NCI-H2107 (cell line): ENCODE results near the gene SPATA12.
A peak's percentile ranks its signal among the peaks of the same experiment; 100 is the strongest.

Experiments used
- DNase-seq: peaks from one replicate; lab custom pipeline; 2025; lab: John Stamatoyannopoulos, UW

Gene SPATA12

DNA sequence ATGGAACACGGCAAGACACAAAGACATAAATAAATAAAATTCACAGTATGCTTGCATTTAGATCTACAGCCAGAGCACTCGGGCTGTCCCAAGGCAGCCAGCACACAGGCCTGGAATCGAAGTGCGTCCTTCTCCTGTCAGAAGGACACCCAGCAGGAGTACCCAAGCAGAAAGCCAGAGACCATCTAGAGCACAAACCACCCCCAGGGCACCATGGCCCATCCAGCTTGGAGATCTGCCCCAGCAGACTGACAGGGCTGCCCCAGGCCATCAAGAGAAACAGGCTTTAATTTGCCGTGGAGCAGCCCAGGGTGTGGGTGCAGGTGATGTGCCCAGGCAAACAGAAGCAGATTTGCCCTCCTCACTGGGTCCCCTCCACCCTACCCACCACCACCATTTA is 7.8 kb upstream of the SPATA12 start:
- DNase-seq = no peak

DNA sequence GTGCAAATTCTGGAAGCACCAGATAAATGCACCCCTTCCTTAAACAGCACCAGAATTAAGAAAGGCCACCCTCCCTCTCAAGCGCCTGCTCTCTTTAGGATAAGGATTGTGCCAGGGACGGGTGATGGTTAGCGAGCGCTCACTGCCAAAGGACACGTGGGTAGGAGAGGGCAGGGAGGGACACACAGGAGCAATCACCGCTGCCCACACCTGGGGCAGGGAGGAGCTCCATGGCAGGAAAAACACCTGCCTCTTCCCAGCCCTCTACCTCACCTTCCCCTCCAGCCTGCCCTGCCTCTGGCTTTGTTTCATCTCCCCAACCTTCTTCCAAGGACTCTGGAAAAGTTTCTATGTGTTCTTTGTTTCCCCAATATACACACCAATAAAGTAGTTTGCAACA is 7.3 kb upstream of the SPATA12 start:
- DNase-seq = no peak

DNA sequence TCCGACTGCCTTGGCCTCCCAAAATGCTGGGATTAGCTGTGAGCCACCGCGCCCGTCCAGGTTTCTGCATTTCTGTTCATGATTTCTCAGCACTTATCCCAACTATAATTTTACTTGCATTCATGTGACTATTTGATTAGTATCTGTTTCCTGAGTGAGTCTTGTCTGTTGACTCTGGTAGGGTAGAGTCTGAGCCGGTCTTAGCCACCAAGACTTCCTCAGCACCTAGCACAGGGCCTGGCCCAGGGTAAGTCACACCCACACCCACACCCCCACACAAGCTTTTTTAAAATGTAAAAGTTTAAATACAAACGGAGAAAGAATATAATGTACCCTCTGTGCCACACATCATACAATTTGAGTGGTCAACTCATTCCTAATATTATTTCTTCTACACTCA is 3.1 kb upstream of the SPATA12 start:
- DNase-seq = no peak

DNA sequence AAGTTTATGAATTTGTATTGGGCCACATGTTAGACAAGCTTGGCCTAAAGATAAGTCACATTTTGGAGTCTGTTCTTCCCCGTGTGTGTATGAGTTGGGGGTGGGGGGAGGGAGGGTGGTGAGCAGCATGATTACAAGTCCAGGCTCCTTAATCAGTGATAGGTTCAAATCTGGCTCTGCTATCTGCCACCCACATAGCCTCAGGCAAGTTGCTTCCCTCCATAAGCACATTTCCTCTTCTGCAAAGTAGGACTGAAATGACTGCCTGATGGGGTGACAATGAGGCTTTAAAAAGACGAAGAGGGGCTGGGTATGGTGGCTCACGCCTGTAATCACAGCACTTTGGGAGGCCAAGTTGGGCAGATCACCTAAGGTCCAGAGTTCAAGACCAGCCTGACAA is 1.1 kb upstream of the SPATA12 start:
- no peak for DNase-seq

DNA sequence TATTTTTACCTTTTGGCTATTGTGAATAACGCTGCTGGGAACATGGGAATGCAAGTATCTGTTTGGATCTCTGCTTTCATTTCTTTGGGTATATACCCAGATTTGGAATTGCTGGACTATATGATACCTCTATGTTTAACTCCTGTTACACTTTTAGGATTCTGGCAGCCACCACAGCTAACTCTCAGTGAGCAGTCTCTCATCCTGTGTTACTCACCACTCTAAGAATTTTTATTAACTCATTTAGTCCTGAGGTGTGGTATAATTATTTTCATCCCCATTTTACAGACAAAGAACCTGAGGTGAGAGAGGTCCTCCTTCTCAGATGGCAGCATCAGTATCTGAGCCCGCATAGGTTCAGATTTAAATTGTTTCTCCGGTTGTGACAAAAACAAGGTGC is 1.1 kb downstream of the SPATA12 start:
- no peak for DNase-seq

DNA sequence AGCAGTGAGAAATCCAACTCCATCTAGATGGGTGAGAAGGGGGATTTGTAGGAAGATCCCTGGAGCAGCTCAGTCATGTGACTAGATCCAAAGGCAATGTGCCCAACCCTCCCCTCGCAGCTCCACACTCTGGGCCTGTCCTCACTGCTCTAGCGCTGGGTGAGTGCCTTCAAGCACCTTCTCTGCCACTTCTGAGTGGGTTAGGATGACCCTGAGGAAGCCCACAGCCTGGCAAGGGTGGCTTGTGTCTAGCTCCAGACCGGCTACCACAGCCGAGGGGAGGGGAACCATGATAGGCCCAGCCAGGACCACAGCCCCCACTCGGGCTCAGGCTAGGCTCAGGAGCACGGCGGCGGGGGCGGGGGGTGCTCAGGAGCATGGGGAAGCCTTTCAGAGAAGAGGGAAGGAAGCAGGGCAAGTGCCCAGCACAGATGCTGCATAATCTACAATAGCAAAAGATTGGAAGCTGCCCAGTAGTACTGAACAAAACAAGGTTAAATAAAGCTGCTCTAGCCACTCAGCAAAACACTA is 1.7 kb downstream of the SPATA12 start:
- DNase-seq = no peak

DNA sequence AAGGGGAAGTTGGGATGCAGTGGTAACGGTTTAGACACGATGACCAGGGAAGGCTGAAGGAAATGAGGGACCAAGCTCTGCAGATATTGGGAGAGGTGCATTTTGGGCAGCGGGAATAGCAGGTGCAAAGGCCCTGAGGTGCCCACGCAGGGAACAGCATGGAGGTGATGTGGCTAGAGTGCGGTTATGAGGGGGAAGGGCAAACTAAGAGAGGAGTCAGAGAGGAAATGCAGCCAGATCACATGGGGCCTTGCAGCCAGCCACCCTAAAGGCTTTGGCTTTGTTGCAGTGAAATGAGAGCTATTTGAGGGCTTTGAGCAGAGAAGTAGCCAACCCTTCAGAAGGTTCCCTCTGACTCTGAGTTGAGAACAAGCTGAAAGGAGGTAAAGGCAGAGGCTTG is 2.6 kb downstream of the SPATA12 start:
- DNase-seq = no peak

DNA sequence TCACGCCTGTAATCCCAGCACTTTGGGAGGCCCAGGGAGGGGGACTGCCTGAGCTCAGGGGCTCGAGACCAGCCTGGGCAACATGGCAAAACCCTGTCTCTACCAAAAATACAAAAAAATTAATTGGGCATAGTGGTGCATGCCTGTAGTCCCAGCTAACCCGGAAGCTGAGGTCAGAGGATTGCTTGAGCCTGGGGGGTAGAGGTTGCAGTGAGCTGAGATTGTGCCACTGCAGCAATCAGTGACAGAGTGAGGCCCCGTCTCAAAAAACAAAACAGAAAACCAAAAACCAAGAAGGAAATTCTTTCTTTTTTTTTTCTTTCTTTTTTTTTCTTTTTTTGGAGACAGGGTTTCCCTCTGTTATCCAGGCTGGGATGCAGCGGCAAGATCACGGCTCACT is 3.5 kb downstream of the SPATA12 start:
- DNase-seq = no peak

DNA sequence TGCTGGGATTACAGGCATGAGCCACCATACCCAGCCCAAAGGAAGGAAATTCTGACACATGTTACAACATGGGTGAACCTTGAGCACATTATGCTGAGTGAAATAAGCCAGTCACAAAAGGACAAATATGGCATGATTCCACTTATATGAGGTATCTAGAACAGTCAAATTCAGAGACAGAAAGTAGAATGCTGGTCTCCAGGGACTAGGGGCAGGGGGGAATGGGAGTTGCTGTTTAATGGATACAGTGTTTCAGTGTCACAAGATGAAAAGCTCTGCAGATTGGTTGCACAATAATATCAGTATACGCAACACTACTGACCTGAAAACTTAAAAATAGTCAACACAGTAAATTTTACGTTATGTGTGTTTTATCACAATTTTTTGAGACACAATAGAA is 4.1 kb downstream of the SPATA12 start:
- no peak for DNase-seq

DNA sequence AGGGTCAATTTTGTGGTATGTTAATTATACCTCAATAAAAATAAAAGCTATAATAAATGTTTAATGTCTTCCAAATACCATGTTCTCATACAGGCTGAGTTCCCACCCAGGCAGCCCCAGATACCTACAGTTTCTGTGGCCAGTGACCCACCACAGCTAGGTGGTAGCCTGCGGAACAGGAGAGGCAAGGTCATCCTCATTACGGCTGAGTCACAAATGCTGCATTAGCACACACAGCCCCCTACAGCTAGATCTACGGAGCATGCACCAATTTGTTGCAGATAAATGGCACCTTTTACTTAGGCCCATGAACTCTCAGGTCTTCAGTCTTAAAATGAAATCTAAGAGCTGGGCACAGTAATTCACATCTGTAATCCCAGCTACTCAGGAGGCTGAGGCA is 5.1 kb downstream of the SPATA12 start:
- no peak for DNase-seq

DNA sequence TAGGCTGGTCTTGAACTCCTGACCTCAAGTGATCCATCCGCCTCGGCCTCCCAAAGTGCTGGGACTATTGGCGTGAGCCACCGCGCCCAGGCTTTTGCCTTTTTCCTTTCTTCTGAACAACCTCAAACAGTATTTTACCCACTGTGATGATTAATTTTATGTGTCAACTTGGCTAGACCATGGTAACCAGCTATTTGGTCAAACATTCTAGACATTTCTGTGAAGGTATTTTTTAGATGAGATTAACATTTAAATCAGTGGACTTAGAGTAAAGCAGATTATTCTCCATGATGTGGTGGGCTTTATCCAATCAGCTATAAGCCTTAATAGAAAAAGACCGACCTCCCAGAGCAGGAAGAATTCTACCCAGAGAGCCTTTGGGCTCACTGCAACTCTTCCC is 6.0 kb downstream of the SPATA12 start:
- no peak for DNase-seq

DNA sequence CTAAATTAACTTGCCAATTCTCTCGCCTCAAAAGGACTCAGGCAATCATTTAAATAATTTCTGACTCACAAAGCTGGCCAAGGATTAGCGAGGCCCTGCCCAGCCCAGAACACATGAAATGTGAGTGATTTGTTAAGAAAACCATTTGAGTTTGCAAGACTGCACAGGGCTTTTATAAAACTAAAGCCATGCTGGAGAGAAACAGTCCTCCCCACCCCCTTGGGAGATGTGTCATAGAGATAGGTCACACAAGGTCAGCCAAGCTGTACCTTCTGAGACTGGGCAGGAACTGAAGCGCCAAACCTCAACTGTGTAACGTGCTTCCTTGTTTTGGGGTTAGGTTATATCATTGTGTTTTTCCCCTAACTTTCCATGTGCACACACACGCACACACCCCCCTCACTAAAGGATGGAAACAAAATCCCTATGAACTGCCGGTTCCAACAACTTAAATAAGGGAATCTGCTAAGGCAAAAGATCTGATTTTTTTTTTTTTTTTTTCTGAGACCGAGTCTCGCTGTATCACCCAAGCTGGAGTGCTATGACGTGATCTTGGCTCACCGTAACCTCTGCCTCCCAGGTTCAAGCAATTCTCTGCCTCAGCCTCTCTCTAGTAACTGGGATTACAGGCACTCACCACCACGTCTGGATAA is 8.1 kb downstream of the SPATA12 start:
- no peak for DNase-seq

DNA sequence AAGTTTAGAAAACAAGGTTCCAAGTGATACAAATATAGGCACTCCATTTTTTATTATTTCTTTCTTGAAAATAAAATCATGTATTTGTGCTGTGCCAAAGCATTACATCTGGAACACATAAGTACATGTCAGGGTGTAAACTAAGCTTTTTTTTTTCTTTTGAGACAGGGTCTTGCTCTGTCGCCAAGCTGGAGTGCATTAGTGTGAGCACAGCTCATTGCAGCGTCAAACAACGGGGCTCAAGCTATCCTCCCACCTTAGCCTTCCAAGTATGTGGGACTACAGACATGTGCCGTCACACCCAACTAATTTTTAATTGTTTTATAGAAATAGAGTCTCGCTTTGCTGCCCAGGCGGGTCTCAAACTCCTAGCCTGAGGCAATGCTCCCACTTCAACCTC is 9.0 kb downstream of the SPATA12 start:
- DNase-seq = no peak

DNA sequence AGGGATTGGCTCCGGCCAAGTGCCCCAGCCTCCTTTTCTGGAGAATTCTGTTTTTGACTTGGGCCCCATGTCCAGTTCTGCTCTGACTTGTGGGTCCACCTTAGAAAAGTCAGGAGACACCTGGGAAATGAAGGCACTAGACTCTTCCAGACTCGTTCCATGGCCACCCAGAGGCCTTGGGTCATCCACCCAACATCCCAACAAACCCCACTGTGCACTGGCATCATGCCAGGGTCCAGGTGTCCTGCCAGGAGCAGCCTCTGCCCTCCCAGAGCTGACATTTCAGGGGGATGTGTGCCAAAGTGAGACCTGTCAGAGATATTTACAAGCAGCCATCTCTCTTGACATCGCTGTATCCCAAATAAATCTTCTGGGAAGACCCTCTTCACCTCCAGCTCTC is 13.2 kb downstream of the SPATA12 start:
- no peak for DNase-seq

DNA sequence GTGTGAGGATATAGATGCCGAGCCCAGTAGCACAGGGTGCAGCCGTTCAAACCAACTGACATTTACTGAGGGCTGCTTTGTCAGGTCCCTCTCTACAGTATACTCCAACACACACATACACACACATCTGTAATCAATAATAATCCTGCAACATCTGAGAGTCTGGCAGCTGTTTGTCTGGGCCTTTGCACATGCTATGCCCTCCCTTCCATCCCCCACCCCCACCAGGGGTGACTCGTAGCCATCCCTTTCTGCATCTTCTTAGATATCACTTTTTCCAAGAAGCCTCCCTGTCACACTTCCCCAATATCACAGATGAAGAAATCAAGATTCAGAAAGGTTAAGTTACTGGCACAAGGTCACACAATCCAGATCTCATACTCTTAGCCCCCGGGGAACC is 13.7 kb downstream of the SPATA12 start:
- DNase-seq = no peak

DNA sequence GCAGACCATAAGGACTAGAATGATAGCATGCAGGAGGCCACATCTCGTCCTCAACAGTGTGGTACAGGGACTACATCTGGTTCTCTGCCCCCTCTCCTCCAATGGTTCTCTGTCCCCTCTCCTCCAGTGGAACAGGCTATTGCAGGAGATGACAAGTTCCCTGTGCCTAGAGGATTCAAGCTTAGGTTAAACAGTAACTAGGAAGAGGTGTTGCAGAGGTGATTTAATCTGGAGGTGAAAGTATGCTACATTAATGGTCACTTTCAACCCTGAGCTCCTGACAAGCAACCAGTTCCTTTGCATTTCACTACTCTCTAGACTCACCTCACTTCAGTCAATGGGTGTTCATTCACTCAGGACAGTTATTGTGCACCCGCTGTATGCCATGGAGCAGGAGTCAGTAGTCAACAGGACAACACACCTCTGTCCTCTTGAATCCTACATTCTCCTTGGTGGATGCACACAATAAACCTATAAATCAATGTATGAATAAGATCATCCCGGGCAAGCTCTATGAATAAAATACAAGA is 16.0 kb downstream of the SPATA12 start:
- no peak for DNase-seq

DNA sequence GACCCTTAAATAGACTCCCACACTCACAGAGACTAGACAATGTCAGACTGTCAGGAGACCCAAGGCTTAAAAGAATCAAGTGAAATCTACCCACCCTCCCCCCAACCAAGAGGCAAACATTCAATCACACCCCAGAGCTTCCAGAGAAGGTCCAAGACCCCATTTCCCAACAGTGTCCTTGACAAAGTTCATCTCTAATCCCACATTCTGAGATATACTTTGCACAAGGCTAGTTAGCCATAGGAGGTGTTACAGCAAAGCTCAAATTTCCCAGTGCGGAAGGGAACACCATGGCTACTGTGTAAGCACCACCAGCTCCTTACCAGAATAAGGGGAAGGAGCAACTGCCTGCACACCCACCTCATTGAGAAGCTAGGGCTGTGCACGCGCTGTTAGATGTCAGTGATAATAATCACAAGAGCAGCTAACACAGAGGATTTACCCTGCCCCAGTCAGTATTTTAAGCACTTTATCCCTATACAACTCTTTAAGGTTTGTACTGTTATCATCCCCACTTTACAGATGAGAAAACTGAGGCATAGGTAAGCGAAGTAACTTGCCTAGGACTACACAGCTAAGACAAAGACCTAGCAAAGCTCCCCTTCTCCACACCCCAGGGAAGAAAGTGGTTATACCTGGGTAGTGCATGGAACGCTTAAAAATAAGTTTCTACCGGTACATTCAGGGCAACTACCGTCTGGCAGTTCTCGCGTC is 17.3 kb downstream of the SPATA12 start:
- DNase-seq = no peak

DNA sequence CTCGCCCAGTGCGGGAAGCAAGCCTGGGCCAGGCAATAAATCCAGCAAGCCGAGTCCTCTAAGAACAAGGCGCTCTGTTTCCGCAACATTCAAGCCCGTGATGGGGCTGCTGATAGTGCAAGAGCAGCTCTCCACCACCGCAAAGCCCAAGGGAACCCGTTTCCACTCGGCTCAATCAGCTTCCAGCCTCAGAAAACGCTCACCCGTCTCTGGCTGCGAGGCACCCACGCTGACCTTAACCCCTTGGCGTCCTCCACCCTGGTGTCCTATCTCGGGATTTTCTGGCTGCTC is 17.8 kb downstream of the SPATA12 start:
- DNase-seq = peak; percentile 50

DNA sequence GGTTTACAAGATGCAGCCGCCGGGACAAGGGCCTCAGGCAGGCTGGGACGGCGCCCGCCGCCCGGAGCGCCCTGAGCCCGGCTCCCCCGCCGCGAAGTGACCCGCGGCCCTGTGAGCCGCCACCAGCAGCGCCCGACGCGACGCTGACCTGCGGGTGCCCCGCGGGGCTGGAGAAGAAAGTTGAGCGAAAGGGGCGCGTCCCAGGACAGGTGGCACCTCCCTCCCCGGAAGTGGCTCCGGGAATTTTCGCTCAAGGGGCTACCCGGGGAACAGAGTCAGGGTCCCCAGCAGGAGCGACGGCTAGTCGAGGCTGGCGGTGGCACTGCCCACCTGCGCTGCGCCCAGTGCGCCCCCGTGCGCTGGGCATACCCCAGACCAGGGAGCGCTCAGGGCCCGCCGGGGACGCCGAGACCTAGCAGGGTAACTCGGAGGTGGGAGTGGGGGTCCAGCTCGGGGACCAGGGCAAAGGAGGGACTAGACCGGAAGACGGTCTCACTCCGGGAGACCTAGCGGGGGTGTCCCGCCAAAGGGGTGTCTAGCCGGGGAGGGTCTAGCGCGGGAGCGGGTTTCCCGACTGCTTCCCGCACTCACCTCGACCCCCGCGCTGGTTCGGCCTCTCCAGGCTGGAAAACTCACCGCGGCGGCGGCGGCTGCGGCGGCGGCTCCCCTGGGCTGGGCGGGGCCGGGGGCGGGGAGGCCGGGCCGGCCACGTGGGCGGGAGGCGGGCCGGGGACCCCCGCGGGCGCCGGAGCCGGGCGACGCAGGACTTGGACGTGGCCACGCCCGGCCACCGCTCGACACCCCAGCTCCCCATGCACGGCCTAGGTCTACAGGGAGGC is 18.4 kb downstream of the SPATA12 start:
- DNase-seq = no peak

DNA sequence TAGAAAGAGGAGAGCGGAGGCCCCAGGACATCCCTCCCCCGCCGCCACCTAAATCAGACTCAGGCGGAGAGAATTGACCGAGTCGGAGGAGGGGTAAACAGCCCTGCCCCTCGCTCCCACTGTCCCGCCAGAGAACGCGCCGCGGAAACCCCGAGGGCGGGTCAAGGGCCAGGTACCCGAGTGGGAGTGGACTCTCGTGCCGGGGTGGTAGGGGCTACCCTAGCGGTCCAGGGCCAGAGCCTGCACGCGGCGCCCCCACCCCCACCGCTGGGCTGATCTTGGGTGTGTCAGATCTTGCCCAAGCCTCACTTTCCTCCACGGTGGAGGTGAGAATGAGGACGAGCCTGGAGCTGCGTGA is 19.0 kb downstream of the SPATA12 start:
- DNase-seq = no peak

DNA sequence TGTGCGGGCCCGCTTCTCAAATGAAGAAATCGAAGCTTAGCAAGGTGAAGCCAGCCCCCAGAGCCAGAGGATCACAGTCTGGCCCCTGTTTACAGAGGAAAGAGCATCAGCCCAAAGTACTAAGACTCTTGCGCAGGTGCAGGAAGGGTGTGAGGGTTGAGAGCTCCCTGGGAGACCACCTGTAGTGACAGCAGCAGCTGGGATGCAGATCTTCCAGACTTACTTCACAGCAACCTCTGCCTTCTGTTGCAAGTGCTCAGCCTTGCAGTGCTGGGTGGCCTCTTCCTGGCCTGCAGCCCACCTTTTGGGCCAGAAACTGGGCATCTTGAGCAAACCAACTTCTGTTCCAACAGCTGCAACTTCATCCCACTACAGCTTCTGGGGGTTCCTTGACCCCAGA is 19.7 kb downstream of the SPATA12 start:
- no peak for DNase-seq

DNA sequence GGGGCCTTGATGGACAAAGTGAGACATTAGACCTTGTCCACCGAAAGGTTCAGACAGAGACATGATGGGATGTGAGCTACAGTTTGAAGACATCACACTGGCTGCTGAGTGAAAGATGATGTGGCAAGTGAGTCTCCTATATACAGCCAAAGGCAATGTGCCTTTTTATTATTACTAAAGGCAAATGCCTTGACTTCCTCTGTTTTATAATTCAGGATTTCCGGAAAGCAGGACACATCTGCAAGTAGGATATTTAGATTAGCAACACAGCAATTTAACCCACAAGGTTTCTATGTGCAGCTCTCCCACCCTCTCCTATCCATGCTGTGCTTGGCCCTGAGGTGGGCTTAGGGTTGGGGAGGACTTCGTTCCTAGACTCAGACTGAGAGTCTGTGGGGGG is 20.7 kb downstream of the SPATA12 start:
- DNase-seq = no peak

DNA sequence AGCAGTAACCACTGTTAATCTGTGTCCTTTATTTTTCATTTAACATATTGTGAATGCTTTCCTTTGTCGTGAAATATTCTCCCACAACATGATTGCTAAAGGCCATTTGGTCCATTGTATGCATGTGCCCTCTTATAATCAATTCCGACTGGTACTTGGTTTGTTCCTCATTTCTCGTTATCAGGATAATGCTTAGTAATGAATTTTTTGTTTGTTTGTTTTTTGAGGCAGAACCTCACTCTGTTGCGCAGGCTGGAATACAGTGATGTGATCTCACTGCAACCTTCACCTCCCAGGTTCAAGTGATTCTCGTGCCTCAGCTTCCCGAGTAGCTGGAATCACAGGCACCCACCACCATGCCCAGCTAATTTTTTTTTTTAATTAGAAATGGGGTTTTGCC is 22.0 kb downstream of the SPATA12 start:
- DNase-seq = no peak
